ENCODE data around the gene FNBP1L. TPM values are rescaled to one million over a fixed set of nuclear protein-coding genes. Genes with fewer than 3 reads are reported as not detected.

Gene FNBP1L
- total RNA-seq, 1 experiment from 2014 or later, result 31.8 TPM

GRCh38 chr1:93571623-93572310 is 123.8 kb downstream of the FNBP1L start:
- POLR2A ChIA-PET, result interaction anchor here (1.4 kb wide), 1 partner anchor 22 kb away, joined by 3 read pairs; no protein-coding TSS in a partner anchor

GRCh38 chr1:93573940-93574469 is 126.1 kb downstream of the FNBP1L start:
- CTCF ChIA-PET, result no interaction called here
- peak overlapping the region; percentile 63 for H3K27ac Mint-ChIP-seq (ENCODE audit: low read depth, unreplicated experiment)
- TF ChIP-seq CTCF (IDR thresholded peaks at IDR 0.05; ENCODE audit: unreplicated experiment), result no peak
- POLR2A ChIA-PET, result interaction anchor here (1.2 kb wide), 1 partner anchor 270 kb away, joined by 3 read pairs; no protein-coding TSS in a partner anchor
- peaks cover 8% of the 10 kb centered on the region for H3K4me1 Mint-ChIP-seq (ENCODE audit: insufficient read depth, unreplicated experiment)
- no peak overlapping the region for H3K4me3 Mint-ChIP-seq (ENCODE audit: unreplicated experiment)
- no peak for DNase-seq (ENCODE audit: unreplicated experiment)
- intact Hi-C loops (cut with micrococcal nuclease), result no loop called here
- H3K9me3 Mint-ChIP-seq (ENCODE audit: unreplicated experiment), result no peaks in the 10 kb centered on the region
- no TSS peak for BruUV-seq (replicated peaks)
- H3K27me3 Mint-ChIP-seq (ENCODE audit: insufficient read depth, unreplicated experiment), result no peaks in the 10 kb centered on the region
- peaks cover 88% of the 10 kb centered on the region for H3K36me3 Mint-ChIP-seq (ENCODE audit: insufficient read depth, unreplicated experiment)

More at GRCh38 chr1:93571623-93572310, 123.8 kb downstream of the FNBP1L start:
- CTCF ChIA-PET, result interaction anchor here (0.6 to 0.7 kb wide), 2 partner anchors 31 to 42 kb away, joined by 3 read pairs; no protein-coding TSS in a partner anchor
- Mint-ChIP-seq H3K4me1 (ENCODE audit: insufficient read depth, unreplicated experiment) (peaks cover 15% of the 10 kb centered on the region), H3K9me3 (ENCODE audit: unreplicated experiment) (no peaks in the 10 kb centered on the region), H3K27me3 (ENCODE audit: insufficient read depth, unreplicated experiment) (no peaks in the 10 kb centered on the region), H3K36me3 (ENCODE audit: insufficient read depth, unreplicated experiment) (peaks cover 99% of the 10 kb centered on the region), H3K4me3 (ENCODE audit: unreplicated experiment) (no peak overlapping the region), H3K27ac (ENCODE audit: low read depth, unreplicated experiment) (peak overlapping the region; percentile 35)
- DNase-seq (ENCODE audit: unreplicated experiment), result no peak
- intact Hi-C loops (cut with micrococcal nuclease), result no loop called here
- TF ChIP-seq CTCF (IDR thresholded peaks at IDR 0.05; ENCODE audit: unreplicated experiment), result no peak
- BruUV-seq (replicated peaks), result no TSS peak

- peaks cover 13% of the 10 kb centered on the region for H3K4me1 Mint-ChIP-seq (ENCODE audit: insufficient read depth, unreplicated experiment)
- no peaks in the 10 kb centered on the region for H3K9me3 Mint-ChIP-seq (ENCODE audit: unreplicated experiment)
- no peak for DNase-seq (ENCODE audit: unreplicated experiment)
- TF ChIP-seq CTCF (IDR thresholded peaks at IDR 0.05; ENCODE audit: unreplicated experiment), result no peak
- H3K27ac Mint-ChIP-seq (ENCODE audit: low read depth, unreplicated experiment), result peak overlapping the region; percentile 63
- ChIA-PET POLR2A (interaction anchor here (1.2 to 3.8 kb wide), 2 partner anchors 7 to 270 kb away, joined by 3 to 11 read pairs; no protein-coding TSS in a partner anchor), CTCF (interaction anchor here (0.6 kb wide), 1 partner anchor 1620 kb away, joined by 3 read pairs; no protein-coding TSS in a partner anchor)
- H3K4me3 Mint-ChIP-seq (ENCODE audit: unreplicated experiment), result no peak overlapping the region
- H3K27me3 Mint-ChIP-seq (ENCODE audit: insufficient read depth, unreplicated experiment), result no peaks in the 10 kb centered on the region
- H3K36me3 Mint-ChIP-seq (ENCODE audit: insufficient read depth, unreplicated experiment), result peaks cover 85% of the 10 kb centered on the region
- intact Hi-C loops (cut with micrococcal nuclease), result no loop called here
- BruUV-seq (replicated peaks), result no TSS peak
These were observed 126.6 kb downstream of the FNBP1L start for GRCh38 chr1:93574511-93574910.

- intact Hi-C loops (cut with micrococcal nuclease), result no loop called here
- ChIA-PET CTCF (interaction anchor here (0.6 kb wide), 1 partner anchor 1620 kb away, joined by 3 read pairs; no protein-coding TSS in a partner anchor), POLR2A (interaction anchor here (3.8 kb wide), 1 partner anchor 7 kb away, joined by 11 read pairs; no protein-coding TSS in a partner anchor)
- Mint-ChIP-seq H3K9me3 (ENCODE audit: unreplicated experiment) (no peaks in the 10 kb centered on the region), H3K27ac (ENCODE audit: low read depth, unreplicated experiment) (peak overlapping the region; percentile 39), H3K36me3 (ENCODE audit: insufficient read depth, unreplicated experiment) (peaks cover 85% of the 10 kb centered on the region), H3K4me3 (ENCODE audit: unreplicated experiment) (no peak overlapping the region), H3K27me3 (ENCODE audit: insufficient read depth, unreplicated experiment) (no peaks in the 10 kb centered on the region), H3K4me1 (ENCODE audit: insufficient read depth, unreplicated experiment) (peaks cover 18% of the 10 kb centered on the region)
- no peak for TF ChIP-seq CTCF (IDR thresholded peaks at IDR 0.05; ENCODE audit: unreplicated experiment)
- no peak for DNase-seq (ENCODE audit: unreplicated experiment)
- no TSS peak for BruUV-seq (replicated peaks)
These were observed 127.1 kb downstream of the FNBP1L start for GRCh38 chr1:93574991-93575390.

All from MCF 10A (cell line).